Placental epithelial cell (primary cell): ENCODE measurements around the gene BFAR. TPM values are rescaled to one million over a fixed set of nuclear protein-coding genes. Genes with fewer than 3 reads are reported as not detected.

Experiments
- small RNA-seq: library from RNA; depleted of rRNA; stranded (forward); fragments of <200 nt; gene quantifications from one replicate; pipeline ENCODE3, GENCODE V24; 2012
- total RNA-seq: library from RNA; depleted of rRNA; stranded (reverse); fragments of >200 nt; gene quantifications from 2 replicates; pipeline ENCODE4 v1.2.3, GENCODE V29; 2012

Gene BFAR, protein sequence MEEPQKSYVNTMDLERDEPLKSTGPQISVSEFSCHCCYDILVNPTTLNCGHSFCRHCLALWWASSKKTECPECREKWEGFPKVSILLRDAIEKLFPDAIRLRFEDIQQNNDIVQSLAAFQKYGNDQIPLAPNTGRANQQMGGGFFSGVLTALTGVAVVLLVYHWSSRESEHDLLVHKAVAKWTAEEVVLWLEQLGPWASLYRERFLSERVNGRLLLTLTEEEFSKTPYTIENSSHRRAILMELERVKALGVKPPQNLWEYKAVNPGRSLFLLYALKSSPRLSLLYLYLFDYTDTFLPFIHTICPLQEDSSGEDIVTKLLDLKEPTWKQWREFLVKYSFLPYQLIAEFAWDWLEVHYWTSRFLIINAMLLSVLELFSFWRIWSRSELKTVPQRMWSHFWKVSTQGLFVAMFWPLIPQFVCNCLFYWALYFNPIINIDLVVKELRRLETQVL
- total RNA-seq: 94.2 and 115 TPM in 2 replicates

DNA sequence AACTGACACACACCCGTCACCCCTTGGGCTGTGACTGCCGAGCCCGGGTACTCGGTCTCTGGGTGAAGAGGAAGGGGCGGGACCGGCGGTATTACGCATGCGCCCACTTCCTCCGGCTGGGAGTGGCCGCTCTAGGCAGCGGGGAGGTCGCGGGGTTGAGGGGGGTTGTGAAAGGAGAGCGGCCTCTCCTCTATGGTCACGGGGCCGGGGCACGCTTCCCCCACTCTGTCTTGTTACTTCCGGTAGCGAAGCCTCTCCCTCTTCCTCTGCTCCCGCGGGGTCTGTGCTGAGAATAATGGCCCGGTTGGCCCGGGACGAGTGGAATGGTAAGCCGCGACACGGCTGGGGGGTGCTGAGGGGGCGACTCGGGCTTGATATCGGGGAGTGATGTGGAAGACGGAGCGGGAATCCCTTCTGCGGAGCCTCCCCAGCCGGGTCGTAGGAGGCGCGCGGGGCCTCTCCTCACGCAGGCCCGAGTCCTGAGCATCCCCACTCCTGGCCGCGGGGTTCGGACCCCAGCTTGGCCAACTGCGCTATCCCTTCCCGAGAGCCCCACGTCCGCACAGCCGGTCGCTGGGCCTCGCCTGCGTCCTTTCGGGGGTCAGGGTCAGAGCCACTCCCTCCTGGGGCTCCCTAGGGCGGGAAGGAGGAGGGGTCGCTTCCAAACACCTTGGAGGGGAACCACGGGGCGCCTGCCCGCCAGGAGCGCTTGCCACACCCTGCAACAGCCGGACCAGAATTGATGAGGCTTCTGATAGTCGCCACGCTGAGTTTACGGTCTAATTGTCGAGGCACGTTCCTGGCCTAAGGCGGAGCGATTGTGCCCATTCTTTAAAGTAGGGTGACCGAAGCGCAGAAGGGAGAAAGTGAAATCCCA, at the start of gene BFAR:
BFAR (plus strand) TSS at position 259 of the 877 bp plus-strand sequence. CDS start 11,396 bp downstream, outside the sequence.

GRCh38 chr16:14629919-14630619, 2.7 kb upstream of the BFAR start, which contains the start of gene PARN:
Gene PARN, minus strand, starts transcription at chr16:14630260. Its CDS starts 135 bp downstream, at chr16:14630125.

GRCh38 chr16:14694129-14694528, 61.4 kb downstream of the BFAR start, which contains the start of gene PLA2G10:
Gene PLA2G10, minus strand, starts transcription at chr16:14694308. Its CDS starts 79 bp downstream, at chr16:14694229.

DNA sequence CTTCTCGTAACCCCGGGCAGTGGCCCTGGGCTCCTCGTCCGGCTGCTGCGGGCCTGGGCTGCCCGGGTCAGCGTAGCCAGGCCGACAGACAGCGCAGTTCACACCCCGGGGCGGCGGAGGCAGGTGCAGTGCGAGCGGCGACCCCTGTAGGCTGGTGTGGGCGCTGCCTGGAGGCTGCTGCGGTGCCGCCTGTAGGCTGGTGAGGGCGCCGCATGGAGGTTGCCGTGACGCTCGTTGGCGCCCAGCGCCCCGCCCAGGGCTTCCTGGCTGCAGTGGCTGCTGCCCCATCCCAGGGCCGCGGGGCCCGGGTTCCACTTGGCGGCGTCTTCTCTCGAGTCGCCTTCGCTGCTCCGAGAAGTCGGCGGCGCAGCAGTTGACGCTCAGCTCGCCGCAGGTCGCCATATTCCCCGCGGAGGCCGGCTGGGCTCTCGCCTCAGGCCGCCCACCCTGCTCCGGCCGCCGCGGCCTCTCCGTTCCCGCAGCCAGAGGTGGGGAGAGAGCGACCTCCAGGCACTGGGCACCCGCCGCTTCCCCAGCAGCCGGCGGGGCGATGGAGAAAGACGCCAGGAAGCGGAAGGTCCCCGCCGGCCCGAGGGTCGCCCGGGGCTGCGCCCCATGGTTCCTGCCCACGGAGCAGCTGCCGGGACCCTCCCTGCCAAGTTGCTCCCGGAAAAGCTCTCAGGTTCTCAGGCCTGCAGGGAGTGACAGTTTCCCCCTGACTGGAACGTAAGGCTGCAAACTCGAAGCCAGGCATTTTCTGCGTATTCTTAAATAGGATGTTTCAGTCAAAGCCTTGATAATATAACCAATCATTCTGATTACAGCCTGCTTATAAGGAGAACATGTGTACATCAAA, 70.6 kb downstream of the BFAR start, which contains the start of gene NPIPA3:
NPIPA3 (plus strand) TSS at position 256 of the 856 bp plus-strand sequence. CDS start 5,533 bp downstream, outside the sequence.

Small RNA genes within 50 kb of the gene (small RNA-seq; reads per million reads assigned to genes)
- not detected for gene RN7SL274P
- gene RNU7-125P: not detected

Other genes with a start within 250 kb of the BFAR start
- 21.6 and 27.1 TPM in 2 replicates for gene PARN, start 2.7 kb upstream of the BFAR start, total RNA-seq
- 0.43 TPM in 1 of 2 replicates, not detected in the other for gene PLA2G10, start 61.4 kb downstream of the BFAR start, total RNA-seq
- 0.79 TPM in 1 of 2 replicates, not detected in the other for gene NPIPA3, start 70.5 kb downstream of the BFAR start, total RNA-seq
- gene NPIPA2, start 109.6 kb downstream of the BFAR start, total RNA-seq: 0.79 TPM in 1 of 2 replicates, not detected in the other
- gene NOMO1, start 200.8 kb downstream of the BFAR start, total RNA-seq: 35.7 and 80.8 TPM in 2 replicates